Esophagus squamous epithelium (tissue), 4 donors: Measurements from ENCODE around the gene MYH14.

Experiments
- CTCF ChIP-seq, 6 experiments: fragments of 450-650 bp in 4 of 6; fragments of 200-600 bp in 2 of 6; sonication (generic) in 2 of 6; IDR thresholded peaks; one replicate each; pipeline ENCODE4 v1.5.1; 2016 to 2019; ENCODE audit warnings: antibody characterized with exemption in 6 of 6, mild to moderate bottlenecking in 4 of 6, moderate library complexity in 4 of 6
- POLR2A ChIP-seq, 4 donors: fragments of 450-650 bp; IDR thresholded peaks; one replicate each; pipeline ENCODE4 v1.6.1; 2017; ENCODE audit warnings: antibody characterized with exemption in 4 of 4, mild to moderate bottlenecking in 4 of 4, moderate library complexity in 3 of 4

- TF ChIP-seq CTCF (IDR thresholded peaks at IDR 0.05): no peak
- no peak for TF ChIP-seq POLR2A (IDR thresholded peaks at IDR 0.05)
Observed at GRCh38 chr19:50266896-50267295, 63.5 kb downstream of the MYH14 start.
